Measurements from ENCODE around the gene RING1.

RING1 gene

DNA sequence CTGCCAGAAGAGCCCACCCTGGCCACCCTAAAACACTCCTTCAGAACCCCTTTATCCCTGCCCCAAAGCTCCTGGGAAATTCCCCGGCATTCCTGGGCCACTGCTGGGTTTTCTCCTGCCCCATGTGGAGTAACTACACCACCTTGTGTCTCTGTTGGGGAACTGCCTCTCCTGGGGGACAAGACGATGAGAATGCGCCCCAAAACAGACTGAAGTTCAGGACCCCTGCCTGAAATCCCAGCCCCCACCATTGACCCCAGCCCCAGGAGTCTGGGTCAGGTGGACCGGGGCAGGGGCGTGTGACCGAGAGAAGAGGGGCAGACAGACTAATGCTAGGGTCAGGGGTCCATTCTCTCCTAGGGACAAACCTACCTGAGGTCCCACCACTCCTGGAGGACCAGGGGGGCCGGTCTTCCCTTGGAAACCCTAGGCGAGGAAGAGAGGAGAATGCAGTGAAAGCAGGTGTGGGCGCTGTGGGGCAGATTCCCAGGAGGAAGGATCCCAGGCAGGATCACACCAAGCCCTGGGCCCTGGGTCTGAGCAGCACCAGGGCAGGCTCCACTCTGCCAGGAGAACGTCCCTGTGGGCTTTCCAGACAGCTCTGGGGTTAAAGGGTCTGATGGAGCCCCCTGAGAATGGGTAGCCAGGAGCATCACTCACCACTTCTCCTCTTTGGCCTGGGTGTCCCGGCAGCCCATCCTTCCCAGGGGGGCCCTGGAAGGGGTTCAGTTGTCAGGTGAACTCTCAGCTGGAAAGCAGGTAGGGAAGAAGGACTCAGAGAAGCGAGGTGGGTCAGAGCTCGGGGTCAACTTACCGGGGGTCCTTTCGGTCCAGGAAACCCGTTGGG, 35.4 kb upstream of the RING1 start:
- DNase-seq, result peak; percentile 13

DNA sequence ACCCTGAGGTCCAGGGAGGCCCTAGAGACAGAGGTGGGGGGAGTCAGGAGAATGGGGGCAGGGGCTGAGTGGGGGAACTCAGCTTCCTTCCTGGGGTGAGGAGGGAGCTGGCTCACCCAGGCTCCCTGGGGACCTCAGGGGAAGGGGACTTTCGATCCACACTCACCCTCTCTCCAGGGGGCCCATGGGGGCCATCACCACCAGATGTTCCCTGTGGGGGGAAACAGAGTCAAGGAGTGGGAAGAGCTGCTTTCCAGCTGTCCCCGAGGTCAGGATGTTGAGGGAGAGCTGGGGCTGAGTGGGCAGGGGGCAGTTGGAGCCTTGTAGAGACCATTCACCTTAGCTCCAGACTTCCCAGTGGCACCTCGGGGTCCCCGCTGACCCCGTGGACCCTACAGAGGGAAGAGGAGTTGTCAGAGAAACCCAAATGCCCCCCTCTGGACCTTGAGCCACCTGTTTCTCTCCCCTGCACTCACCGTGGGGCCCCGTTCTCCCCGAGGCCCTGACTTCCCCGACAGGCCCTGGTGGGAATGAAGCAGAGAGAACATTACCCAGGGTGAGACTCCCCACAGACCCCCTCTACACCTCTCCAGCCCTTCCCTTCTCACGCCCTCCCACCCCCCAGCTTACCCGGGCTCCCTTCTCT, 34.6 kb upstream of the RING1 start:
- DNase-seq, result no peak

- no peak for DNase-seq
Measured at GRCh38 chr6:33174784-33175183, 33.5 kb upstream of the RING1 start.

DNA sequence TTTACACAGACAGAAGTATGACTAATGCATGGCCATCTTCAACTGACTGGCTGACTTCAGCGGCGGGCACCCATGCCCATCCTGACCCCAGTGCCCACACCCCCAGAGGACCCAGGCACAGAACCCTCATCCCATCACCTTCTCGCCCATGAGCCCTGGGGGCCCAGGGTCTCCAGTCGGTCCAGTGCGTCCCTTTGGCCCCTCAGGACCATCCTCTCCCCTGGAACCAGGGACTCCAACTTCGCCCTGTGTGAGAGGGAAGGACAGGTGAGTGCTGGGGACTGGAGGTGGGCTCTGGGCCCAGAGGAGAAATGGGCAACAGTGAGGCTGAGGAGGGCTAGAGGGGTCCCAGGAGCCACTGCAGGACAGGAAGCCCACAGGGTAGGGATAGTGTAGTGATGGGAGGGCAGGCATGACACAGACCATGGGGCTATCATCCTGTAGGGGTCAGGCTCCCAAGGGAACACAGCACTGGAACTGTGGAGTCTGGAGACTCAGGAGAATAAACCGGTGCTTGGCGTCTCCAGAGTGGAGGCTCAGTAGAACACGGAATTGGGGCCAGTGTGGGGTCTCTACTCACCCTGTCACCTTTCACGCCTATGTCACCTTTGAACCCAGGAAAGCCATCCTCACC, 32.7 kb upstream of the RING1 start:
- DNase-seq, result no peak

DNA sequence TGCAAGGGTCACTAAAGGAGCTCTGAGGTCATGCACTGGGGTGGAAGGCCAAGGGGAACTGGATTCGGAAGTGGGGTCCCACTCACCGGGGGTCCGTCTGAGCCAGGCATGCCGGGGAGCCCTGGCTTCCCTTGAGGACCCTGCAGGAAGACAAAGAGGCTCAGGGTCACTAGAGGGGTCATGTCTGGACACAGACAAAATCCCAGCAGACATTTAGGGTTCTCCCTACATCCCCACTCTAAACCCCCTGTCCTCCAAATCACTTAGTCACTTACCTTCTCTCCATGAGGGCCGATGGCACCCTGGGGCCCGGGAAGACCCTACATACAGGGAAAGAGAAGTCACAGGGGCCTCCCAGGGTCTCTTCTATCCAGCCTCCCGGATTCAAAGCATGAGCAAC, 31.4 kb upstream of the RING1 start:
- DNase-seq, result no peak

DNA sequence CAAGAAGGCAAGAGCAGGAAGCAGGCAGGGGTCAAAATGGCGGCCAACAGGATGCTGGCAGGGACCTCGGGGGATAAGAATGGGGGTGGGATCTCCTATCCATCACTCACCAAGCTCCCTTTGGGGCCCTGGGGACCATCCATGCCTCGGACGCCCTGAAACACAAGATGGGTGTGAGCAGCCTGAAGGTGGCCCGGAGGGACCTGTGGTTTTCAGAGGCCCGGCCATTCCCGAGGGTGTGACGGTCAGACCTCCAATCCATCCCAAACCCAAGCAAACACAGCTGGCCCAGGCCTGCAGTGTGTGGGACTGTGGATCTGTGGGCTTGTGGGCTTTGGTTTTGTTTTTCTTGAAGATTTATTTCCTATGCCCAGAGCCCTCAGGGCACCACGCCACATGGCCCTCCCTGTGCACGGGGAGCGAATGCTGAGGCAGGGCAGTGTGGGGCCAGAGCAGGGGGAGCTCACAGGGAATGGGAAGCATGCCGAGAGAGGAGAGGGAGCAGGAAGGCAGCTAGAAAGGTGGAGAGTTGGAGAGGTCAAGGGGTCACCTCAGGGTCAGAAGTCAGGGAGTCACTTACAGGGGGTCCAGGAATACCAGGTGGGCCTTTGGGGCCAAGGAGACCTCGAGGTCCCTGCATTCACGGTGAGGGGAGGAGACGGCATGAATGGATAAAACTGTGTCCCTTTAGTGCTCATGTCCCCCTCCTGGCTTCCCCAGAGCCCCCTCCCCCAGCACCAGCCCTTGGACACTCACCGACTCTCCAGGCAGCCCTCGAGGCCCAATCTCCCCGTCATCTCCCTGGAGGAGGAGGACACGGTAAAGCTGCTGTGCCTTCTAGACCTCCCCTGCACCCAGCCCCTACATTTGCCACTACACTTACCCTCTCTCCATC, 30.5 kb upstream of the RING1 start:
- peak; percentile 11 for DNase-seq

DNA sequence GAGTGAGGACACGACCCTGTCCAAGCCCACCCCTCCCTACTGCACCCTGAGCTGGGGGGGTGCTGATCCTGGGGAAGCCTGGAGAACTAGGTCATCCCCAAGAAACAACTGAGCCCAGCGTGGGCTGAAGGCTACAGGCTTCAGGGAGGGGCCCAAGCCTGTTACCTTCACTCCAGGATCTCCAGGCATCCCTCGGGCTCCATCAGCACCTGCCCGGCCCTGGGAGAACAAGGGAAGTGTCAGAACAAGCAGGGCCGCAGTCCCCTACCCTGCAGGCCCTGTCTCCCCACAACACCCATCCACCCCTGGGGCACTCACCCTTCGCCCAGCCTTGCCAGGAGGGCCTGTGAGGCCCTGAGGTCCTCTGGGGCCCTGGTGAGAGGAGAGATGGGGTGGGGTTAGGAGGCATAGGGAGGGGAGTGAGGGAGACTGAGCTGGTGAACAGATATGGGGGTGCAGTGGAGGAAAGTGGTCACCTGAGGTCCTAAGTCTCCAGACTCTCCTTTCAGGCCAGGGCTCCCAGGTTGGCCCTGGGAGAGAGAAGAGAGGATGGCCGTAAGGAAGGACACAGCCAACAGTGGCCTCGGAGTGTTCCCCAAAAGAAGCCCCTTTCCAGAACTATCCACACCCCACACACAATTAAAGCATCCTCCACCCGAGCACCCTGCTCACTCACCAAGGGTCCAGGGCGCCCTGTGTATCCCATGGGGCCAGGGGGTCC, 29.4 kb upstream of the RING1 start:
- DNase-seq, result no peak

DNA sequence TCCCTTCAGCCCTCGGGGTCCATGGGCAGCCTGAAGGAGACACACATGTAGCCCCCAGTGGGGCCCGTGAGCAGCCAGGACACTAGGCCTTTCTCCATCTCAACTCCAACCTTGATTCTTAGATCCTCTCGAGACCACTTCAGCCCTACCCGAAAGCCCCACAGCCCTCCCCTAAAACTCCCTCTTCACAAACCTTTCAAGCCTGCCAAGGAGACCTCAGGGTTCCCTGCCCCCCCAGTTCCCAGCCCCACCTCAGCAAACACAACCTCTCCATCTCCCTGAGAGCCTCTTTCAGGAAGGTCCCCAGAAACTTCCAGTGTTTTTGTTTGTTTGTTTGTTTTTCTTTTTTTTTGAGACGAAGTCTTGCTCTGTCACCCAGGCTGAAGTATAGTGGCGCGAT, 27.2 kb upstream of the RING1 start:
- no peak for DNase-seq

- no peak for DNase-seq
Measured at GRCh38 chr6:33183071-33183683, 25.1 kb upstream of the RING1 start.

DNA sequence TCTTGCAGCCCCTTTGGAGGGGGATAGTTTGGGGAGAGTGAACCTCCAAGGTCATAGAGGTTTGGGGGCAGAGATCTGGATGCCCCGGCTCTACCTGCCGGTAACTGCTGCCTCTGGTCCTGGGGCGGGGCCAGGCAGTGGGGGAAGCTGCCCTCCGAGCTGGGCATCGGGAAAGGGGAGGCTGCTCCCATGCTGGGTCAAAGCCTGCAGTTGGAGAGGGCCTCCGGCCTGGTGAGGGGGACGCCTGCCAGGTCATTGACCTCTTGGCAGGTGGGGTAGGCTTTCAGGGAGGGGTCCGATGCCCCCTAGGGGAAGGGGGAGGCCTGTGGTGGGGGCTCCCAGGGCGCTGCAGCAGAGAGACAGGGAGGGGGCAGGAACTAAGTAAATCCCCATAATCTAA, 23.1 kb upstream of the RING1 start:
- no peak for DNase-seq

DNA sequence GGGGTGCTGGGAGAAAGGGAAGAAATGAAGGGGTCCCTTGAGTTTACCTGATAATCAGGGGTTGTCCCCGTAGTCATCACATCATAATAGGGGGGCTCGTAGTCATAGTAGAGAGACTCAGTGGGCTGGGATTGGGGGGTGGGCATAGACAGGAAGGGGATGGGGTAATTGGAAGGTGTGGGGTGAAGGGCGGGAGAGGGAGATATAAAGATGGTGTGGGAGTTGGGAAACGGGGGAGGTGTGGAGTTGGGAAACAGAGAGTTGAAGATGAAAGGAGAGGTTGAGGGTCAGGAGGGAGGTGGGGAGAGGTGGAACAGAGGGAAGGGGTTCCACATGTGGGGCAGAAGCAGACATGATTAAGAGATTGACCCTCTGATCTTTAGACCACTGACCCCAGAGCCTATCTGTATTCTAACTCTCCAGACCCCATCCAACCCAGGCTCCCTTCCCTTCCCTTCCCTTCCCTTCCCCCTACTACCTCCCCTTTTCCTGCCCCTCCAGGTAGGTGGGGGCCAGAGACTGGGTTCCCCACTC, 22.6 kb upstream of the RING1 start:
- no peak for DNase-seq

- no peak for DNase-seq
Measured at GRCh38 chr6:33187809-33188208, 20.5 kb upstream of the RING1 start.

DNA sequence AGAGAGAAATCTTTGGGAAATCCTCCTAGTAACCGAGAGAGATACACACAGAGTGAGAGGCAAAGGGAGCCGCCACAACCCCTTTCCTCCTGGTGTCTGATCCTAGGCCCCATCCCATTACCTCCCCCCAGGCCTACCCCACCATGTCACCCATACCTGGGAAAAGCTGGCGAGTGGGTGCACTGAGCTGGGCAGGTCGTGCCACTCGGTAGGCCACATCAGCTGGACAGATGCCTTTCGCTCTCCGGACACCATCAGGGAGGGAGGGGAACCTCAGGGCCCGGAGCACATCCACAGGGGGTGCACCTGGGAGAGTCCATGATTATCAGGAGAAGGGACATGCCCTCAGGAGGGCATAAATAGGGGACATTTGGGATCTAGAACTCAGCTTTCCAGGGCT, 19.1 kb upstream of the RING1 start:
- no peak for DNase-seq

- DNase-seq, result no peak
Measured at GRCh38 chr6:33189625-33190448, 18.5 kb upstream of the RING1 start.

GRCh38 chr6:33190504-33191107, 17.7 kb upstream of the RING1 start:
- no peak for DNase-seq

DNA sequence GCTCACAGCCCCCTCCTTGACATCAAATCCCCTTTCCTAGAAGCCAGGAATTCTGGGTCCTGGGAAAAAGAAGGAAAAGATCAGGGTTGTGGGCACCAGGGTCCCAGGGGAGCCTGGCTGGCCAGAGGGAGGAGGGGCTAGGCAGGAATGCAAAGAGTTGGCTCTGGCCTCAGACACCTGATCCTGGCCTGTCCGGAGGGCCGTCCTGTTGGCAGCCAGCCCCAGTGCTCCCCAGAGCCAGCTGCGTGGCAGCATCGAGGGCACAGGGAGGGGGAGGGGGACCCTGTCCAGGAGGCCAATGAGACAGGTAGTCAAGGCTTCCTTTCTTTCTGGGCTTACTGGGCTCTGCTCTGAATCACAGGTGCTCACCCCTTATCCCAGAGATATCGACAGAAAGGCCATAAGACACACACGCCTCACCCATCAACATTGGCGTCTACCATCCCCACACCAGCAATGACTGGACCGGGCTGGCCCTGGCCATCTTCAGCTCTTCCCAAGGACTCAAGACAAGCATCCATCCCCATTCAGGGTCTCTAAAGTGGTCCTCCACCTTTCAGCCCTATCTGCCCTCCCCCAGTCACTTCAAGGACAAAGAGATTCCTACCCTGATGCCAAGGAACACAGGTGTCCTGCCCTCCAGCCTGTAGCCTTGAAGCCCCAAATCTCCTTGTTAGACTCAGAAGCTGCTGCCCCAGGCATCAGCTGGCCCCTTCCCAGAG, 16.8 kb upstream of the RING1 start:
- no peak for DNase-seq

- DNase-seq, result peak; percentile 48
Measured at GRCh38 chr6:33192105-33192646, 16.1 kb upstream of the RING1 start, which contains the start of gene COL11A2. TSS of gene COL11A2 (minus strand) at chr6:33192467. CDS start at chr6:33192240, 227 bp downstream.

- DNase-seq, result peak; percentile 60
Measured at GRCh38 chr6:33192671-33193602, 15.4 kb upstream of the RING1 start.
